ENCODE results near the gene FOXP4.

FOXP4 gene

DNA sequence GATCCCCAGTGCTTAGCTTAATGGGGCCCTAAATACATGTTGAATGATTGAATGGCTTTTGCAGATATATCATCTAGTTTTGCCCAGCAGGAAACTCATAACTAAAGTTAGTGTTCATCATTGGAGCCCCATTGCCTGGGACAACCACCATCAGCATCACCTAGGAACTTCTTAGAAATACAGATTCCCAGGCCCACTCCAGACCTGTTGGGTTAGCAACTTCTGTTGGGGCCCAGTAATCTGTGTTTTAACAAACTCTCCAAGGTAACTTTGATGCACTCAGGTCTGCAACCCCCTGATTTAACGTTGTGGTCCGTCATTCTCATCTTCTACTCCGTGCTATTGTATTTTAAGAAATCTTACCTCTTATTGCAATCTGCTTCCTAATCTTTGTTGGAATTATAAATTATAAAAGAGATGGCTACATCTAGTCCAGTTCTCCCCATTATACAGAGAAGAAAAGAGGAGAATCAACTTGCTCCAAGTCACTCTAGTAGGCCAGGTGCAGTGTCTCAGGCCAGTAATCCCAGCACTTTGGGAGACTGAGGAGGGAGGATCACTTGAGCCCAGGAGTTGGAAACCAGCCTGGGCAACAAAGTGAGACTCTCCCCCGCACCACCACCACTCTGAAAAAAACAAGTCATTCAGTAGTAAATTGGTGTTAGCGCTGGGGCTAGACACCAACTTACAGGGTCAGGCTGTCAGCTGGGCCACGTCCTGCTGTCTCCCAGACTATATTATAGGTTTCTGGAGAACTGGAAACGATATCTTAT, 13.7 kb downstream of the FOXP4 start:
- DNase-seq (ENCODE audit: low spot score): no peak
- TF ChIP-seq, protein P1, sequence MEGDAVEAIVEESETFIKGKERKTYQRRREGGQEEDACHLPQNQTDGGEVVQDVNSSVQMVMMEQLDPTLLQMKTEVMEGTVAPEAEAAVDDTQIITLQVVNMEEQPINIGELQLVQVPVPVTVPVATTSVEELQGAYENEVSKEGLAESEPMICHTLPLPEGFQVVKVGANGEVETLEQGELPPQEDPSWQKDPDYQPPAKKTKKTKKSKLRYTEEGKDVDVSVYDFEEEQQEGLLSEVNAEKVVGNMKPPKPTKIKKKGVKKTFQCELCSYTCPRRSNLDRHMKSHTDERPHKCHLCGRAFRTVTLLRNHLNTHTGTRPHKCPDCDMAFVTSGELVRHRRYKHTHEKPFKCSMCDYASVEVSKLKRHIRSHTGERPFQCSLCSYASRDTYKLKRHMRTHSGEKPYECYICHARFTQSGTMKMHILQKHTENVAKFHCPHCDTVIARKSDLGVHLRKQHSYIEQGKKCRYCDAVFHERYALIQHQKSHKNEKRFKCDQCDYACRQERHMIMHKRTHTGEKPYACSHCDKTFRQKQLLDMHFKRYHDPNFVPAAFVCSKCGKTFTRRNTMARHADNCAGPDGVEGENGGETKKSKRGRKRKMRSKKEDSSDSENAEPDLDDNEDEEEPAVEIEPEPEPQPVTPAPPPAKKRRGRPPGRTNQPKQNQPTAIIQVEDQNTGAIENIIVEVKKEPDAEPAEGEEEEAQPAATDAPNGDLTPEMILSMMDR (IDR thresholded peaks at IDR 0.05; ENCODE audit: poor library complexity, severe bottlenecking): no peak
- H3K36me3 ChIP-seq (ENCODE audit: low read depth): no peaks in the 10 kb centered on the region
- no peak overlapping the region for H3K4me3 ChIP-seq (ENCODE audit: severe bottlenecking)
- H3K9me3 ChIP-seq (ENCODE audit: severe bottlenecking): no peaks in the 10 kb centered on the region
- ATAC-seq (ENCODE audit: low read depth): no peak
- no peaks in the 10 kb centered on the region for H3K4me1 ChIP-seq (ENCODE audit: insufficient read depth, poor library complexity, severe bottlenecking)
- no peak overlapping the region for H3K27ac ChIP-seq (ENCODE audit: poor library complexity, severe bottlenecking)
- H3K27me3 ChIP-seq (ENCODE audit: insufficient read depth, poor library complexity, severe bottlenecking): no peaks in the 10 kb centered on the region

DNA sequence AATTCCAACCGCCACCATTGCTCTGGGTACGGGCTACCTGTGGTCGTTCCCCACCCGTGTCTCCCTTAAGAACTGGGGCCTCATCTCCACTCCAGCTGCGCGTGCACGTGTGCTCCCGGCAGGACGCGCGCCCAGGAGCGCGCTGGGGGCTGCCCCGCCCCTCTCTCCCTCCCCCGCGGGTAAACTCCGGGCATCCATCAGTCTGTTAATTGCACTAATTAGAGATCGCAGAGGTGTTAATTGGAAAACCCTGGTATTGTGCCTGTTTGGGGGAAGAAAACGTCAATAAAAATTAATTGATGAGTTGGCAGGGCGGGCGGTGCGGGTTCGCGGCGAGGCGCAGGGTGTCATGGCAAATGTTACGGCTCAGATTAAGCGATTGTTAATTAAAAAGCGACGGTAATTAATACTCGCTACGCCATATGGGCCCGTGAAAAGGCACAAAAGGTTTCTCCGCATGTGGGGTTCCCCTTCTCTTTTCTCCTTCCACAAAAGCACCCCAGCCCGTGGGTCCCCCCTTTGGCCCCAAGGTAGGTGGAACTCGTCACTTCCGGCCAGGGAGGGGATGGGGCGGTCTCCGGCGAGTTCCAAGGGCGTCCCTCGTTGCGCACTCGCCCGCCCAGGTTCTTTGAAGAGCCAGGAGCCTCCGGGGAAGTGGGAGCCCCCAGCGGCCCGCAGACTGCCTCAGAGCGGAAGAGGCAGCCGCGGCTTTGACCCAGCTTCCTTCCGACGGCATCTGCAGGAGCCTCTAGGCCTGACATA, 14.4 kb downstream of the FOXP4 start:
- Histone ChIP-seq H3K27ac (ENCODE audit: poor library complexity, severe bottlenecking) (no peak overlapping the region), H3K4me3 (ENCODE audit: severe bottlenecking) (no peak overlapping the region), H3K9me3 (ENCODE audit: severe bottlenecking) (no peaks in the 10 kb centered on the region), H3K36me3 (ENCODE audit: low read depth) (peaks cover under 1% of the 10 kb centered on the region), H3K4me1 (ENCODE audit: insufficient read depth, poor library complexity, severe bottlenecking) (no peaks in the 10 kb centered on the region), H3K27me3 (ENCODE audit: insufficient read depth, poor library complexity, severe bottlenecking) (no peaks in the 10 kb centered on the region)
- TF ChIP-seq, protein P1 (IDR thresholded peaks at IDR 0.05; ENCODE audit: poor library complexity, severe bottlenecking): no peak
- DNase-seq (ENCODE audit: low spot score) (no peak), ATAC-seq (ENCODE audit: low read depth) (no peak)

DNA sequence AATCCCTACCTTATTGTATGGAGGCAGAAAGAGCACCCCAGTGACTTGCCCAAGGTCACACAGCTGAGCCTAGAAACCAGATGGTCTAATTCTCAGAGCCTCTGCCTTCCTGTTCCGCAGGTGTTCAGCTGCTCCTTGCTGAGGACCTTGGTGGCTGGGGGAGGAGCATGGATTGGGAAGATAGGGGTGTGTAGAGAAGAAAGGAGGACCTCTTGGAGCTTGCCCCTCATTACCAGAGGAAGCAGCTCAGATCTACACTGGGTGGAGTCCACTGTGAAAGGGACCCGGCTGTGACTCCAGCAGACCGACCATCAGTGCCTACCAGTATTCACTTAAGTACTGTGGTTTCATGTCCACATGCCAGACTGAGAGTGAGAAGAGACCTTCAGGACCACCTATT, 15.2 kb downstream of the FOXP4 start:
- Histone ChIP-seq H3K36me3 (ENCODE audit: low read depth) (peaks cover 9% of the 10 kb centered on the region), H3K4me1 (ENCODE audit: insufficient read depth, poor library complexity, severe bottlenecking) (no peaks in the 10 kb centered on the region), H3K4me3 (ENCODE audit: severe bottlenecking) (no peak overlapping the region), H3K27me3 (ENCODE audit: insufficient read depth, poor library complexity, severe bottlenecking) (no peaks in the 10 kb centered on the region), H3K9me3 (ENCODE audit: severe bottlenecking) (no peaks in the 10 kb centered on the region), H3K27ac (ENCODE audit: poor library complexity, severe bottlenecking) (no peak overlapping the region)
- DNase-seq (ENCODE audit: low spot score) (no peak), ATAC-seq (ENCODE audit: low read depth) (no peak)
- TF ChIP-seq, protein P1 (IDR thresholded peaks at IDR 0.05; ENCODE audit: poor library complexity, severe bottlenecking): no peak

DNA sequence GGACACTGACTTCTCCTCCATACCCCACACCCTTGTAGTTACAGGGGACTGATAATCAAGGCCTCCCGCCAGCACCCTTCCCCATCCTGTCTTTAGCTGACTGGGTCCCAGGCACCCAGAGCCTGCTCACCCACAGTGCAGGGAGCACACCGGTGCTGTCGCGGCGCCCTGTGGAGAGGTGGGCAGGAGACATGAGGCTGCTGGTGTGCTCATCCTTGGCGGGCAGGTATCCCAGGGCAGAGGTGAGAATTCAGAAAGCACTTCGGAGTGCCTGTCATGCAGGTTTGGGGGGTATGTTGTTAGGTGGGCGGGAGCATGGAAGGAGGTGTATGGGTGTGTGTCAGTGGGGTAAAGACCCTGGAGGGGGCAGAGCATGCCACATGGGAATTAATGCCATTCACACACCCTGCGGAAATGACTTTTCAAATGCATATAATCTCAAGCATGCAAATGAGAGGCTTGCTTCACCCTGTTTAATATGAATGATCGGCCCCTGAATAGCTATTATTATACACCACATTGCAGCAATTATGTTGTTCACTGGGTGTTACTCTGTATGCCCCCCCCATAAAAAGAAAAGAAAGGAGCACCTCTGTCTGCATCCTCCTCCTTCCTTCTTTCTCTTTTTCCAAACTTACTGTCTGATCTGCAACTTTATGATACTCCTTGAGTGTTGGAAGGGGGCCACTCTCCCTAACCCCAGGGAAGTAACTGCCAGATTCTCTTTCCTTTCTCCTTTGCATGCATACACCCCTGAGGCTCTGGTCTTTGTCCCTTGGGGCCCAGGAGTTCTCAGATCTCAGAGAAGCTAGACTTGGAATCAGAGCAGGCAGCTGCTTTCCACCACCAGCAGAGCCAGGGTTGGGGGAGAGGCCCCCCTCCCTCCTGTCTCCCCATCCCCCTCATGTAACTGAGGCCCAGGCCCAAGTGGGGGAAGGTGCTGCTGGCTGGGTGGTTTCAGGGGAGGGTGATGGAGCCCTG, 16.0 kb downstream of the FOXP4 start:
- H3K4me3 ChIP-seq (ENCODE audit: severe bottlenecking): no peak overlapping the region
- H3K4me1 ChIP-seq (ENCODE audit: insufficient read depth, poor library complexity, severe bottlenecking): no peaks in the 10 kb centered on the region
- TF ChIP-seq, protein P1 (IDR thresholded peaks at IDR 0.05; ENCODE audit: poor library complexity, severe bottlenecking): no peak
- no peaks in the 10 kb centered on the region for H3K27me3 ChIP-seq (ENCODE audit: insufficient read depth, poor library complexity, severe bottlenecking)
- H3K9me3 ChIP-seq (ENCODE audit: severe bottlenecking): no peaks in the 10 kb centered on the region
- peaks cover 14% of the 10 kb centered on the region for H3K36me3 ChIP-seq (ENCODE audit: low read depth)
- no peak for DNase-seq (ENCODE audit: low spot score)
- ATAC-seq (ENCODE audit: low read depth): no peak
- no peak overlapping the region for H3K27ac ChIP-seq (ENCODE audit: poor library complexity, severe bottlenecking)

All from RWPE2 (cell line).